SKM-1 (cell line): ENCODE results near the gene P4HA2.

Experiments
- DNase-seq: peaks from one replicate; lab custom pipeline; 2025; ENCODE audit not compliant: unreplicated experiment; lab: John Stamatoyannopoulos, UW

Gene P4HA2

GRCh38 chr5:132225165-132226032, 2.3 kb downstream of the P4HA2 start:
- no peak for DNase-seq

- no peak for DNase-seq
Observed at GRCh38 chr5:132224716-132225115, 2.9 kb downstream of the P4HA2 start.

DNA sequence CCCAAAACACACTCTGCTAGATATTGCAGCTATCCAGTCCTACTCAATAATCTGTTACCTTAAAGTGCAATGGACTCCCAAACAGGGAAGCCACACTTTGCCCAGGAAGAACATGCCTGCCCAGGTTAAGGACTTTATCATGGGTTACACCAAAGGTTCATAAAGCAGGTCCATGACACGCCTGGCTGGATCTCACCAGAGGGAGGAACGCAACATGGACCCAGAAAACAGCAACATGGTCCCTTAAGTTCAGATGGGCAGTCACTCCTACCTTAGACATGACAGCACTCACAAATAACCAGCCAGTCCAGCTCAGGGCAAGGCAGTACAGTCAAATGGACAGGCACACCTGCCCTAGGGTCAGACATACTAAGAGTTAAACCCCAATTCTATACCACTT, 3.8 kb downstream of the P4HA2 start:
- no peak for DNase-seq

- DNase-seq, result no peak
Observed at GRCh38 chr5:132222649-132223038, 5.0 kb downstream of the P4HA2 start.

- no peak for DNase-seq
Observed at GRCh38 chr5:132221781-132222648, 5.6 kb downstream of the P4HA2 start.

GRCh38 chr5:132220491-132220890, 7.2 kb downstream of the P4HA2 start:
- DNase-seq, result no peak

DNA sequence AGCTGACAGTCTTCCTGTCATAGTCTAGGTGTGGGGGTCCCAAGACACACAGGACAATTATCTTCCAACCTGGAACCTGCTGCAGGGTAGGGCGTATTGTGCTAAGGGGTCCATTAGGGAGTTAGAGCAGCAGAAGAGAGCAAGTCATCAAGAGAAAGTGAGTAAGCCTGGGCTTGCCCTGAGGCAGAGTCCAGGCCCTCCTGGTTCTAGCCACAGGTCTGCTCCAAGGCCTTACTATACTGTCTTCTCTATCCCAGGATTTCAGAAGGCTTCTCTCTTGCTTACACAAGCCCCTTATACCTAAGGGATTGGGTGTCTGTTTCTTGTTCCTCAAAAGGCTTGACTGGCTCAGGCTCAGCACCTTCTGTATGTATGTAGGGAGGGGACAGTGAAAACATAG, 7.7 kb downstream of the P4HA2 start:
- no peak for DNase-seq

DNA sequence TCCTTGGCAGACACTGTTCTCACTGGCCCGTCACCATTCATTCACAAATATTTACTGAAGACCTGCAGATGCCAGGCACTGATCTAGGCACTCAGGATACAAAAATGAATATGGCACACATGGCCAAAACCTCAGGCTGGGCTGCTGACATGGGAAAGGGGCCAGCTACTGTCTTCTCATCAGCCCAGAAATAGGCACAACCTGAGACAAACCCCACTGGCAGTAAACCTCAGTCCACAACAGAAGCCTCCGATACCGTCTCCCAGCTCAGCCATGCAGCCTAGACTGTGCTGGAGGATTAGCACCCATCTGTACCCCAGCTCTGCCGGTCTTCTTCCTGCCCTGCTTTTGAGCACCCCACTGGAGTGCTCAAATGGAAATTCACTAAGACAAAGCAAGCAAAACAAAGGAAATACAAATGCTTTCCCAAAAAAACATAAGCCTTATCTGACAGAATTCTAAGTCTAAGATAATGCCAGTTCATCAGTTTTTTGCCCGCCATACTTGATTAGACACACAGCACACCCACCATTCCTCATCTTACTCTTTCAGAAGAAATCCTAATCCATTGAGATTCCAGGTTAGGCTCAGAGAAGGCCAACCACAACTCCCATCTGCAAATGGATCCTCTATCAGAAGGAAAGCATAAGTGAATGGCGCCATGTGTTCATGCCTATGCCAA, 8.2 kb downstream of the P4HA2 start:
- DNase-seq, result no peak

GRCh38 chr5:132218321-132218720, 9.3 kb downstream of the P4HA2 start:
- no peak for DNase-seq

DNA sequence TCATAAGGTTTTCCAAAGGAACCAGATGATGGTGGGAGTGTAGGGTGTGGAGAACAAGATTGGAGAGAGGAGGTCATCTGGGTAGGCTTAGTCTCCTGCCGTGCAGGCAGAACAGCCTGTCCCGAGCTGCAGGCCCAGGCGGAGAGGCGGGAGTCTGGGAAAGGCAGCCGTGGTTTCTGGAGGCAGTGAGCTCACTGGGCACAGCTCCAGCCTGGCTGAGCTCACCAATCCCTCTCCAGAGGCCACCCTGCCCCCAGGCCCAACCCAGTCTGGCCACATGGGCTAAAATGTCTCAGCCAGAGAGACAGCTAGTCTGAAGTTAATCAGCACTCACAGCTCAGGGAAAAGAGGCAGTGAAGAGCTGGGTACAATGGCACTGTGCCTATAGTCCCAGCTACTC, 12.3 kb downstream of the P4HA2 start:
- DNase-seq, result no peak

GRCh38 chr5:132214491-132214890, 13.2 kb downstream of the P4HA2 start:
- no peak for DNase-seq

DNA sequence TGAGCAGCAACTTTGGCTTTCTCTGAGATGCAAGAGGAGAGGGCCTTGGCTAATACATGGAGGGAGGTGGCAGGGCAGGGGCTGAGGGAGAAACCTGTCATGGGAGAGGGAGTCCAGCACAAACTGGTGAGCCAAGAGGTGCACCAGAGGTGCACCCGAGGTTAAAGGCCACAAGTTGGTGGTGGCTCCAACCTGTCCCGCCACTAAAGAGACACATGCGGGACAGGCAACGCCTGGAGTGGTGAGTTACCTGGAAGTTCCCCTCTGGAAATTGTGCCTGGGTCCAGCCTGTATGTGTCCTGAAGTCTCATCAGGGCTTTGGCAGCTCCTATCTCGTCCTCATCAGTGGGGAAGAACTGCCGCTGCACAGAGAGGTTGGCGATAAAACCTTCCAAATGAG, 14.0 kb downstream of the P4HA2 start:
- DNase-seq, result no peak

DNA sequence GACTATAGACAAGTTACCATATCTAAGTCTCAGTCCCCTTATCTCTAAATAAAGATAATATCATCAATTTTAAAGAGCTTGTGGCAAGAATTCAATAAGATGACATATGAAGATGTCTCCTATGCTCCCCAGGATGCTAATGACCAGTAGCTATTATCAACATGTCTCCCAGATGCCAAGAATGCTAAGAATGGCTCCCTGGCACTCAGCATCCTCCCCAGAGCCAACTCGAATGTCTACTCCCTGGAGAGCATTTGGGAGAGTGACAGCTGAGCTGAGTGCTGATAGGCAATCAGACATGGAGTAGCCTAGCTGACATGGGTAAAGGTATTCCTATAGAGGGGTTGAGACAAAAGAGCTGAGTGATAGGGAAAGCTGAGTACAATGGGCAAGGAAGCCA, 15.9 kb downstream of the P4HA2 start:
- no peak for DNase-seq

DNA sequence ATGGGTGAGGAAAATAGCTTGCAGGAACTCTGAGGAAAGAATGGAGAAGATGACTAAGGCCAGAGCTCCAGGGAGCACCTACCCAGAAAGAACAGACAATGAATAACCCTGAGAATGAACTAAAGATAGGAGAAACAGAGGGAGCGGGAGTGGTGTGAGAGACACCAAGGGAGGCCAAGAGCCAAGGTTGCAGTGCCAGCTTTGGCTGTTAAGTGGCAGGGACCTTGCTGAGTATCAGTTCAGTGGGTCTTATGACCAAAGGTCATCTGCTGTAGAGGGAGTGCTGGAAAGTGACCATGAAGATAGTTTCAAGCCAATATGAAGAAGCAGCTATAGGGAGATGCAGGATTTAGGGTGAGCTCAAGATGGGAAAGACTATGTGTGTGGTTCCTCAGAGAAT, 16.7 kb downstream of the P4HA2 start:
- no peak for DNase-seq

- no peak for DNase-seq
Observed at GRCh38 chr5:132209901-132210545, 17.6 kb downstream of the P4HA2 start.

DNA sequence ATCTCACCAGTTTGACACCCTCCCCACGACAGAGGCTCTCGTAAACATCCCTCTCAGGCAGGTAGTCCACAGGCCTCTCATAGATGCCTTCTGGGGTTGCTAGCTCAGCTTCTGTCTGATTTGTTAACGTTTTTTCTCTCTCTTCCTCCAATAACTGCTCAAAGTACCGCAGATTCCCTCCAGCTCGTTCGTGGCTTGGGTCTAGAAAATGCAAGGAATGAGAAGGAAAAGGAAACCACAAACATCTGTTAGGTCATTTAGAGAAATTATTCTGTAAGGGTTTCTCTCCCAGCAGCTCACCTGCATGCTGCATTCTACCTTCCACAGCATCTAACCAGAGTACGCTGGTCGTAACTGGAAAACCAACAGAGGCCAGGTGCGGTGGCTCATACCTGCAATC, 18.5 kb downstream of the P4HA2 start:
- DNase-seq, result no peak

DNA sequence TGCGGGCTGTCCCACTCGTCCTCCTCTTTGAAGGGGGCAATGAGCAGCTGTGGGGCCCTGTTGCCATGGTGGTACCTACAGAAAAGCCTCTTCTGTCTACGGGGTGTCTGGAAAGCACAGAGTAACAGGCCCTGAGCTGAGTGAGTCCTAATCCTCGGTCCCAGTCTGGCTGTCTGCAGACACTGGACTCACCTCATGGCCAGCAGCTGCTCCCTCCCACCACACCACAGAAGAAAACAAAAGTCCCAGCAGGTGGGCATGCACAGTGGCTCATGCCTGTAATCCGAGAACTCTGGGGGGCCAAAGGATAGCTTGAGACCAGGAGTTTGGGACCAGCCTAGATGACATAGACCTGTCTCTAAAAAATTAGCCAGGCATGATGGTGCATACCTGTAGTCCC, 19.9 kb downstream of the P4HA2 start:
- DNase-seq, result no peak

DNA sequence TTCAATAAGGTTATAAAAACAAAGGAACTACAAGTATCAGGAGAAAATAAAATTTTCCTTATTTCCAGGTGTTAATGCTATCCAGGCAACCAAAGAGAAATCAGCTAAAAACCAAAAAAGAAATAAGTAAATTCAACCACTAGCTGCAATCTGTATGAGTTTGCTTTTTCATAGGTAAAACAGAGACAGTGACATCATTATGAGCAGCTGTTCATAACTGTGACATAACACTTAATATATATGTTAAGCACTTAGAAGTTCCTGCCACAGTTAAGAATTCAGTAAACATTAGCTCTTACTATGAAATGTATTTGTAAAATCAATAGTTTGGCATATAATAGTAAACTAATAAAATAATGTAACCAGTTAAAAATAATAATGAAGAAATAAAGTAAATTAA, 20.9 kb downstream of the P4HA2 start:
- DNase-seq, result no peak

DNA sequence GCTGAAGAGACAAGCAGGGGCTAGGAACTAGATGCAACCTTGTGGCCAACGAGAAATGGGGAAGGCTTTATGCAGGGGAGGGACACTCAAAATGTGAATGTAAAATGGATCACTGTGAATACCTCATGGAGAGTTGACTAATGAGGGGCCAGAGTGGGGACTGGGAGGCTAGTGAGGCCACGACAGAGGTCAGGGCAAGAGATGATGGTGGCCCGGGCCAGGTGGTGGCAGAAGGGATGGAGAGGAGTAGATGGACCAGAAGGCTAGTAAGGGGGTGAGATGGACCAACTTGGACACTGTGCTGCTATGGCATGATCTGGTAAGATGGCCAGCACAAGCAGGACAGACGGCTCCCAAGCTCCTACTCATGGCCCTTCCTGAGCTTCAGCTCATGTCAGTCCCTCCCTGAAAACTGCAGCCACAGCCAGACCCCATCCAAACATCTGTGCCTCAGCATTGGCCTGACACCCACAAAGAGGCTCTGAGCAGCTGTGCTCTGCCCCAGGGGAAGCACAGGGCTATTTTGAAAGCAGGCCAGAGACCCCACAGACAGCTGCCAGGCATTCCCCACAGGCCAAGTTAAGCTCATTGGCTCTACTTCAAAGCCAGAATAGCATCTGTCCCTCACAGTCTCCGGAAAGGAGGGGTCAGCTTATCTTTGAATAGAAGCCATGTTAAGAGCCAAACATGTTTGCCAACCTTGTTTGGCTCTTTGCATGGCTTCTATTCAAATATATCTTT, 22.1 kb downstream of the P4HA2 start:
- no peak for DNase-seq

DNA sequence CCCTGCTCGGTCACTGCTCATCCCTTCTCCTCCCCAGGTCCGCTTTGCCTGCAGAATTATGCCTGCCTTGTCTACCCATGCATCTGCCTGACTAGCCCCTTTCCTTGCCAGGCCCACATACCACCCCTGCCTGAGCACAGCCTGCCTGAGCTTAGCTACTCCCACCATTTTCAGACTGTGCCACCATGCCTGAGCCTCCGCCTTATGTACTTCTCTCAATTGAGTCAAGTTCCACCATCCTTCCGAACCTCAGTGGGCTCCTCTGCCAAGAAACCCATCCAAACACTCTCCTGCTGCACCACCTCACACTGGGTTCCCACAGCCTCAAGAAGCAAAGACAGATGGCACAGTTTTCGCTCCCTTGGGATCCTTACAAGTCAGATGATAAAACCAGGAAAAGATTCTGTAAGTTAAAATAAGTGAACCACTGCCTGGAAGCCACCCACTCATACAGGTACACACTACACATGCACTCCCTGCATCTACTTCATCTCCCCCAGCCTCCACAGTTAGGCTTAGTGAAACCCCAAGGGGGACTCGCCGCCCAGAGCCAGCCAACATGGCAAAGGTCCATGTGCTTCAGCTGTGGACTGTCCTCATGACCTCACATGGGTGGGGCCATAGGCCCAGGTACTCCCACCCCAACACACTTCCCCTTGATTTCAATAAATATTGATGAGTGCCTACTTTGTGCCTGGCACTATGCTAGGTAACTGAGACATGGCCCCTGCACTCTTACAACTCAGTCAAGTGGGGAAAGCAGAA, 23.1 kb downstream of the P4HA2 start:
- no peak for DNase-seq
